HFFc6 (cell line): ENCODE data around the gene B3GNT7. TPM values are rescaled to one million over a fixed set of nuclear protein-coding genes. Genes with fewer than 3 reads are reported as not detected.

Experiments
- DNase-seq: peaks from one replicate; pipeline ENCODE4 v3.0.0-alpha.2; 2018
- H3K27ac Mint-ChIP-seq: 2 replicates; pipeline ENCODE4 v1.8.0; 2020; ENCODE audit warnings: mild to moderate bottlenecking, mixed read lengths
- H3K27me3 Mint-ChIP-seq: 2 replicates; pipeline ENCODE4 v1.8.0; 2021; ENCODE audit warnings: mild to moderate bottlenecking, moderate library complexity, mixed read lengths; ENCODE audit not compliant: insufficient read depth
- H3K36me3 Mint-ChIP-seq: 2 replicates; pipeline ENCODE4 v1.8.0; 2021; ENCODE audit warnings: low read depth, mixed read lengths
- H3K4me1 Mint-ChIP-seq: 2 replicates; pipeline ENCODE4 v1.8.0; 2020; ENCODE audit warnings: low read depth, mixed read lengths
- H3K4me3 Mint-ChIP-seq: 2 replicates; pipeline ENCODE4 v1.8.0; 2020; ENCODE audit warnings: mild to moderate bottlenecking, moderate library complexity, mixed read lengths
- H3K9me3 Mint-ChIP-seq: 2 replicates; pipeline ENCODE4 v1.8.0; 2020; ENCODE audit warnings: mild to moderate bottlenecking, mixed read lengths
- total RNA-seq, 6 experiments: library from RNA; stranded (reverse); fragmentation: NEBNext Ultra II Directional; extraction: Animal tissue kit (Norgen Biotek cat#: 25700); gene quantifications; 2 replicates in 1 of 6; 3 replicates in 5 of 6; pipeline ENCODE4 v1.2.3, GENCODE V29; 2021
- TF ChIP-seq, protein P1 (sequence below): fragments of 200-600 bp; sonication (generic); IDR thresholded peaks from 2 replicates; pipeline ENCODE4 v1.5.0; 2021; ENCODE audit warnings: antibody characterized with exemption, mild to moderate bottlenecking

The B3GNT7 gene
- total RNA-seq, 6 experiments from 2014 or later = 0.09 to 0.15 (median 0.11) TPM; not detected in 1

DNA sequence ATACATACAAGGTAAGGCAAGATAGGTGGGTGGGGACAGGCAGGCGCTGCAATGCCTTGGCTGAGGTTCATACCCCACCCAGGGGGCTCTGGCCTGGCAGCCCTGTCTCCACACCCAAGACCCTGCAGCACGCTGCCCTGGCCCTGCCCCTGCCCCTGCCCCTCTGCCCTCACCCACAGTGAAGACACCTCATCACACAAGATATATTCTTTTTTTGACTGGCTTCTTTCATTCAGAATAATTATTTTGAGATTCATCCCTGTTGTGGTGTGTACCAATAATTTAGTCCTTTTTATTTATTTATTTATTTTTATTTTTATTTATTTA, 11.4 kb upstream of the B3GNT7 start:
- peaks cover 30% of the 10 kb centered on the region for H3K36me3 Mint-ChIP-seq
- TF ChIP-seq, protein P1, sequence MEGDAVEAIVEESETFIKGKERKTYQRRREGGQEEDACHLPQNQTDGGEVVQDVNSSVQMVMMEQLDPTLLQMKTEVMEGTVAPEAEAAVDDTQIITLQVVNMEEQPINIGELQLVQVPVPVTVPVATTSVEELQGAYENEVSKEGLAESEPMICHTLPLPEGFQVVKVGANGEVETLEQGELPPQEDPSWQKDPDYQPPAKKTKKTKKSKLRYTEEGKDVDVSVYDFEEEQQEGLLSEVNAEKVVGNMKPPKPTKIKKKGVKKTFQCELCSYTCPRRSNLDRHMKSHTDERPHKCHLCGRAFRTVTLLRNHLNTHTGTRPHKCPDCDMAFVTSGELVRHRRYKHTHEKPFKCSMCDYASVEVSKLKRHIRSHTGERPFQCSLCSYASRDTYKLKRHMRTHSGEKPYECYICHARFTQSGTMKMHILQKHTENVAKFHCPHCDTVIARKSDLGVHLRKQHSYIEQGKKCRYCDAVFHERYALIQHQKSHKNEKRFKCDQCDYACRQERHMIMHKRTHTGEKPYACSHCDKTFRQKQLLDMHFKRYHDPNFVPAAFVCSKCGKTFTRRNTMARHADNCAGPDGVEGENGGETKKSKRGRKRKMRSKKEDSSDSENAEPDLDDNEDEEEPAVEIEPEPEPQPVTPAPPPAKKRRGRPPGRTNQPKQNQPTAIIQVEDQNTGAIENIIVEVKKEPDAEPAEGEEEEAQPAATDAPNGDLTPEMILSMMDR = no peak
- no peak overlapping the region for H3K27ac Mint-ChIP-seq
- no peak overlapping the region for H3K4me3 Mint-ChIP-seq
- H3K4me1 Mint-ChIP-seq = peaks cover 24% of the 10 kb centered on the region
- no peak for DNase-seq
- peaks cover 31% of the 10 kb centered on the region for H3K9me3 Mint-ChIP-seq
- H3K27me3 Mint-ChIP-seq = peaks cover 15% of the 10 kb centered on the region

DNA sequence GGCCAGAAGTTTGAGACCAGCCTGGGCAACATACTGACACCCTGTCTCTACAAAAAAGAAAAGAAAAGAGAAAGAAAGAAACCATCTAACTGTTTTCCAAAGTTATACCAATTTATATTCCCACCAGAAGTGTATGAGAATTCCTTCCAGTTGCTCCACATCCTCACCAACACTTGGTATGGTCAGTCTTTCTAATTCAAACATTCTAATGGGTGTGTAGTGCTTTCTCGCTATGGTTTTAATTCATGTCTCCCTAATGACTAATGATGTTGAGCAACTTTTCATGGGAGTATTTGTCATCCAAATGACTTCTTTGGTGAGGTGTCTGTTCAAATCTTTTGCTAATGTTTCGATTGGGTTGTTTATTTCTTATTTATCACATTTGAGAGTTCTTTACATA, 10.5 kb upstream of the B3GNT7 start:
- peaks cover 15% of the 10 kb centered on the region for H3K27me3 Mint-ChIP-seq
- TF ChIP-seq, protein P1 = no peak
- H3K9me3 Mint-ChIP-seq = peaks cover 31% of the 10 kb centered on the region
- peaks cover 24% of the 10 kb centered on the region for H3K4me1 Mint-ChIP-seq
- H3K27ac Mint-ChIP-seq = no peak overlapping the region
- peaks cover 30% of the 10 kb centered on the region for H3K36me3 Mint-ChIP-seq
- peak; percentile 6 for DNase-seq
- H3K4me3 Mint-ChIP-seq = no peak overlapping the region

GRCh38 chr2:231385429-231385828, 10.1 kb upstream of the B3GNT7 start:
- no peak for DNase-seq
- Mint-ChIP-seq H3K4me1 (peaks cover 24% of the 10 kb centered on the region), H3K9me3 (peaks cover 31% of the 10 kb centered on the region), H3K27me3 (peaks cover 11% of the 10 kb centered on the region), H3K36me3 (peaks cover 30% of the 10 kb centered on the region), H3K27ac (no peak overlapping the region), H3K4me3 (no peak overlapping the region)
- TF ChIP-seq, protein P1 = no peak

DNA sequence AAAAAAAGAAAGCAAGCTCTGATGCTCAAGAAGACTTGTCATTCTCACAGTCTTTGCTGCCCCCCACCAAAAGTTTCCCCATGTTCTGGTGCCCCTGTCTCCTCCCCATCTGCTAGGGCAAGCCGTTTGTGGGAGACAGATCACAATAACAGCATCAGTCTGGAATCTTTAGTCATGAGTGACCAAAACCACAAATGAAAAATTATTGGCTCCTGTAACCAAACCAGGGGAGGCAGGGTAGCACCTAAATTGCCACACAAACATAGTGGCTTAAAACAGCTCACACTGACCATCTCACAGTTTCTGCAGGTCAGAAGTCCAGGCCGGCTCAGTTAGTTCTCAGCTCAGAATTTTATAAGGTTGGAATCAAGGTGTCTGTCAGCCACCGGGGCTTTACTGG, 9.1 kb upstream of the B3GNT7 start:
- peaks cover 24% of the 10 kb centered on the region for H3K4me1 Mint-ChIP-seq
- peak overlapping the region; percentile 57; the same call in 1 of the 2 replicates for H3K27ac Mint-ChIP-seq
- TF ChIP-seq, protein P1 = no peak
- peaks cover 31% of the 10 kb centered on the region for H3K9me3 Mint-ChIP-seq
- H3K4me3 Mint-ChIP-seq = peak overlapping the region; percentile 6; the same call in 1 of the 2 replicates
- DNase-seq = peak; percentile 84
- H3K27me3 Mint-ChIP-seq = peaks cover 9% of the 10 kb centered on the region
- peaks cover 28% of the 10 kb centered on the region for H3K36me3 Mint-ChIP-seq

DNA sequence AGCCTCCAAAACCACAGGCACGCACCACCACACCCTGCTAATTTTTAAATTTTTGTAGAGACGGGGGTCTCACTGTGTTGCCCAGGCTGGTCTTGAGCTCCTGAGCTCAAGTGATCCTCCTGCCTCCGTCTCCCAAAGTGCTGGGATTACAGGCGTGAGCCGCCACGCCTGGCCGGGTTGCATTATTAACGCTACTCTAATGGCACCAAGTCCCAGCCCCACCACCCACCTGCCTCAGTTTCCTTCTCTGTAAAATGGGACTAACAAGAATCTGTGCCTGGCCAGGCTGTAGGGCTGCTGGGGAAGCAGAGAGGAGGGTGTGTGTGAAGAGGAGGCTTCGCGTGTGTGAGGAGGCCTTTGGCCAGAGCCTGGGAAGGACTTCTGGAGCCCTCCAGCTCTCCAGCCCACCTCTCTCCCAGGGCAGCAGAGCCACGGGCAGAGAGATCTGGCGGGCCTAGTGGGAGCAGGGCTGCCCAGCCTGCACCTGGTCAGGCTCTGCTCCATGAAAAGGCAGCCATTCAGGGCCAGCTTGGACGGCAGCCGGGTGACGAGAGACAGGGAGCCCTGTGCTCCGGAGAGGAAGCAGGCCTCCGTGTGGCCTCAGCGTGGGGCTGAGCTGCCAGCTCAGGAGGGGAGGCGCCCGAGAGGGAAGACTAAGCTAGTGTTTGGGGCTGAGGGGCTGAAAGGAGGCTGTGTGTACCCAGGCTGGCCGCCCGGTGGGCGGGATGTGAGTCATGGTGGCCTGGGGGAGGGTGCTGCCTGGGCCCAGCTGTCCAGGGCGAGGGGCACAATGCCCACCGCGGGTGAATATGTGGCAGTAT, 7.4 kb upstream of the B3GNT7 start:
- Mint-ChIP-seq H3K36me3 (peaks cover 24% of the 10 kb centered on the region), H3K9me3 (peaks cover 31% of the 10 kb centered on the region), H3K27me3 (peaks cover 5% of the 10 kb centered on the region), H3K4me3 (peak overlapping the region; percentile 38; the same call in 1 of the 2 replicates), H3K4me1 (peaks cover 24% of the 10 kb centered on the region), H3K27ac (peak overlapping the region; percentile 69)
- peak; percentile 41 for DNase-seq
- TF ChIP-seq, protein P1 = no peak; the same call in 1 of the 2 replicates
